ENCODE measurements around the gene CNOT10.
A peak's percentile ranks its signal among the peaks of the same experiment; 100 is the strongest.
"Not testable (repeated sequence)": the region's sequence is repeated elsewhere in the genome, so short reads cannot be mapped to it uniquely, and the experiment has no call there.

The CNOT10 gene

DNA sequence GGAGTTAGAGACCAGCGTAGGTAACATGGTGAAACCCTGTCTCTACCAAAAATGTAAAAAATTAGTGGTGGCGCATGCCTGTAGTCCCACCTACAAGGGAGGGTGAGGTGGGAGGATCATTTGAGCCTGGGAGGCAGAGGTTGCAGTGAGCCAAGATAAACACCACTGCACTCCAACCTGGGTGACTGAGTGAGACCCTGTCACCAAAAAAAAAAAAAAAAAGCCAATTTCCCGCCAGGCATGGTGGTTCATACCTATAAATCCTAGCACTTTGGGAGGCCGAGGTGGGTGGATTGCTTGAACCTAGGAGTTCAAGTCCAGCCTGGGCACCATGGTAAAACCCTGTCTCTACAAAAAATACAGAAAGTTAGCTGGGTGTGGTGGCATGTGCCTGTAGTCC, 6.9 kb downstream of the CNOT10 start:
- no peak for DNase-seq

DNA sequence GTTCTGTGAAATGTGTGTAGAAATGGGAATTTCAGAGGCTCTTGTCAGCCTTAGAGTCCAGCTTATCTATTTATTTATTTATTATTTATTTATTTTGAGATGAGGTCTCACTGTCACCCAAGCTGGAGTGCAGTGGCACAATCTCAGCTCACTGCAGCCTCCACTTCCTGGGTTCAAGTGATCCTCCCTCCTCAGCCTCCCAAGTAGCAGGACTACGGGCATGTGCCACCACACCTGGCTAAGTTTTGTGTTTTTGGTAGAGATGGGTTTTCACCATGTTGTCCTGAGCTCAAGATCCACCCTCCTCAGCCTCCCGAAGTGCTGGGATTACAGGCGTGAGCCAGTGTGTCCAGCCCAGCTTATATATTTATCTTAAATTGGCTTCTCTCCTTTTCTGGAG, 11.5 kb downstream of the CNOT10 start:
- no peak for DNase-seq

DNA sequence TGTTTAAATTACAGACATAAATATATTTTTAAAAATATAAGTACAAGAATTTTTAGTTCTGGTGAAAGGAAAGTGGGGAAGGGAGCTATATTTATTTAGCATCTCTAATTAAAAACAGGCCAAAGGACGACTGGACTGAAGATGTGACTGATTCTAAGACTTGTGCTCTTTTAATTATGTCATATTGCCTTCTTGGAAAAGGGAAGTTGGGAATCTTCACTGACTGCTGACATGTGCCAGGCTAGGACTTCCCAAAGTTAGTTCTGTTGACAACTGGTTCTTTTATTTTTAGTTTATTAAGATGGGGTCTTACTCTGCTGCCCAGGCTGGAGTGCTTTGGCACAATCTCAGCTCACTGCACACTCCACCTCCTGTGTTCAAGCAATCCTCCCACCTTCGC, 13.5 kb downstream of the CNOT10 start:
- DNase-seq = no peak

DNA sequence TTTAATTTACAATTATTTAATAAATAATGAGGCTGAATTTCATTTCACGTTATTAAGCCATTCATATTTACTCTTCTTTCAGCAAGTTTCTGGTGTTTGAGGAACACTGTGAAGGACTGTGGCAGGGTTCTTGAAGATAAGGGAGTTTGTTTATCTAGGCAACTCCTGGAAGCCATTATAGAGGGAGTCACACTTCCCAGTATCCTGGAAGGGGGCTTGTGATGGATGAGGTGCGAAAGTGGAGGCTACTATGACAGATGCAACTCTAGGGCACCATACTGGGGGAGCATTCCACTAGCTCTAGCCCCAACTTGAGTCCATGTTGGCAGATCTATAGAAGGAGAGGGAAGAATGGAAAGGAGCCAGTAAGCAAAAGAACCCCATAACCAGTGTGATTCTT, 14.4 kb downstream of the CNOT10 start:
- no peak for DNase-seq

DNA sequence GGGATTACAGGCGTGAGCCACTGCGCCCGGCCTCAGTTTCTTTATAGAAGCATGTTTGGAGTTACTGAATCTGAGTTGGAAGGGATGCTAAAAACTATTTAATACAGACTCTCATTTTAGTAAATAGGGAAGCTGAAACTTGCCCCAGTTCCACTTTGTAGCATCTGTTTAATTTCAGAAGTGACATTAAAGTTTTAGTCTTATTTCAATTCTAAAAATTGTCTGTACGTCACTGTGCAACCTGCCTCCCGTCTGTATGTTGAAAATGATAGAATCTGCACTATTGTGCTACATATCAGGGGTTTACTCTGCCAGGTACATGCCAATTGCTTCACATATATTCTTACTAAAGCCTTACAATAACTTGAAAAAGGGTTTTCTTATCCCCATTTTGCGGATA, 15.3 kb downstream of the CNOT10 start:
- DNase-seq = no peak

DNA sequence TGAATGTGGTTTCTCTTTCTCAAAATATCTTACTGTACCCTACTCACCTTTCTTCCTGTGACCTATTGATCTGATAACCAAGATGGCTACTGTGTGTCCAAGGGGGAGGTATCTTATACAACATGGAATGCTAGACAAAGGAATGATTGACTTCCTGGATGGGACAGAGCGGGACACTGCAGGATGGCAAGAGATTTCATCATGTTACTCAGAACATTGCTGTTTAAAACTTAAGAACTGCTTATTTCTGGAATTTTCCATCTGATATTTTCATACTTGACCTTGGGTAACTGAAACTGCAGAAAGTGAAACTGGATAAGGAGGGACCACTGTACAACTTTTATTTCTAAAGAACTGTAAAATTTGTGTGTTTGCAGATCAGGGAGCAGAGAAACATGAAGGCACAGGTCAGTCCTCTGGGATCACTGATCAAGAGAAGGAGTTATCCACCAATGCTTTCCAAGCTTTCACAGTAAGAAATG, 18.5 kb downstream of the CNOT10 start:
- no peak for DNase-seq

DNA sequence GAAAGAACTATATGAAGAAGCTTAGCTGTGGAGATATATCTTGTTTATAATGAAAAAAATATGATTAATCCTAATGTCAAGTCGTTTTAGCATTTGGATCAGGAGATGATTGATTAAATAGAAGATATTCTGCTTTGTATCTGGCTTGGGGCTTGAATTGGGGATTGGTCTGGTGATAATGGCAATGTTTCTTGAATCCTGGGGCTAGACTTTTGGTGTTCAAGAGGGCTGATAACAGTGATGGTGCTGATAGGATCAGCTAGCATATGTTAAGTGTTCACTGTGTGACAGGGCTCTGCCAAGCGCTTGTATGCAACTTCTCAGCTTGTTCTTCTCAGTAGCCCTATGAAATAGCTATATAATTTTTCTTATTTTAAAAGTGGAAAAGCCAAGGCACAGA, 20.2 kb downstream of the CNOT10 start:
- no peak for DNase-seq

DNA sequence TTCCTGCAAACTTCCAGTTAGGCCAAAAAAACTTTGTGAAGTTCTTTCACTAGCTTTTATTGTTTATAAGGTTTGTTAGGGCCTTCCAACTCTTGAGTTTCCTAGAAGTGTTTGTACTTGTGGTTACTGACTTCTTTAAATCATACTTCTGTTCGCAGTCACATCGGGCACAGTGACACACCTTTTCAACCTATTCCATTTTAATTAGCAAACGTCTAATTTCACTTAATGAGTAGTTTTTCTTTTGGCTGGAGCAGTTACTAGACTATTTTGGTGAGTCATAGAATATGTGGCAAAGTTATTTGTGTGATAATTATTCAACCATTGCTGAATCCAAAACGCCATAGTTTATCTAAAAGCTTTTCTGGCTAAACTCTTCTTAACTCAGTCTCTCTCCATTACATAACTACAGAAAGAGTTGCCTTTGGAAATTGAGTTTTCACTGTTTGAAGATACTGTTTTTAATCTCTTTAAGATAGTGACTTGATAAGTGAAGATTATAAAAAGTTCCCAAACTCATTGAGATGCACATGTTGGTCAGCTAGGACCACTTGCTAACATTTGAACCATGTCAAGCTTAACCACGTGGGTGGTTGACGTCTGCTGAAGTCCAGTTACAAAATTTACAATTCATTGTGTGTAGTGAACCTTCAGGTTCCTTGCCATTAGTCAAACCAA, 21.5 kb downstream of the CNOT10 start:
- DNase-seq = no peak

DNA sequence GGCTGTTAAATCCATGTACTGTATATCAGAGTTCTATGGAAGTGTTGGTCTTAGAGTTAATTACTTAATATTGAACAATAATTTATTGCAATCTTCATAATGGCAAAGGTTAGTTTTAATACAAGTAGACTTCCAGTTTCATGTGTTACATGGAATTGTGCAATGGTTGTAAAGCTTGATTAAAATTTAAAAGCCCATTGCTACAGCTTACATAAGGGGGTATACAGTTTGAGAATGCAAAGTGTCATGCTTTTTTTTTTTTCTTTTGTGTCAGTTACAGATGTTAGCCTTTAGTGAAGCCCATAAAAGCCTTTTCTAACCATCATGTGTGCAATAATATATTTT, 22.0 kb downstream of the CNOT10 start:
- no peak for DNase-seq

DNA sequence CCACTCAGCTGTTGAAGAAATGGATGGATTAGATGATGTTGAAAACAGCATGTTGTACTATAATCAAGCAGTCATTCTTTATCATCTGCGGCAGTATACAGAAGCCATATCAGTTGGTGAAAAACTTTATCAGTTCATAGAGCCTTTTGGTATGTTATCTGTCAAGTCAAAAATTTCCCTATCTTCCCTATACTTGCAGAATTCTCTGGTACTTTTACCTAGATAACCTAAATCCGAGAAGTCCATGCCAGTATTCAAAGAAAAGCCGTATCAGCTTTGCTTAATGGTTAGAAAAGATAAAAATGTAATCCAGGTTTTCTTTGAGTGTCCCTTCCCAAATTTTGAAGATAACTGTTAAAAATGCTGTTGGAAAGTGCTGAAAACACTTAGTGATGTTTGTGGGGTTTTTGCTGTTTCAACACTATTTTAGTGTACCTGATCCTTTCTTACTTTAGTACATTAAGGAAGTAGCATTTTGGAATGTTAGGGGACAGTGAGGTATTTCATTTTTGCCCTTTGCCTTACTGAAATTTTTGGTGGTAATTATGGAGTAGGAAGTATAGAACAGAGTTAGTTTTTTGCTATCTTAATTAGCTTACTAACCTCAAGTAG, 23.8 kb downstream of the CNOT10 start:
- DNase-seq = no peak

DNA sequence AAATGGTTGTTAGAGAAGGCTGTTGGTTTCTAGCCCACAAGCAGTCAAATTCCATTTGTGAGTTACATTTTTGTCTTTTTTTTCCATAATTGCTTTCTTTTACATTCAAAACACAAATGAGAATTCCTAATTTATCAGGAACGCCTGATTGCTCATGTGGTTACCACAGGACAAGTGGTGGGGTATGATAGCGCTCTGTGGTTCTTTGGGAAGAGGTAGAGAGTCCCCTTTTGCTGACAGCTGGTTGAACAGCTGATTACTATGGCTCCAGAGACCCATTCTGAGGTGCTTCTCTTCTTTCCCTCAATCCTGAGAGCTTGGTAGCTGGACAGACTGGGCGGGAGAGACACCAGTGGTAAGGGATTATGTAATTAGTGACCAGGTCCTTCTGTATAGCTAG, 24.4 kb downstream of the CNOT10 start:
- no peak for DNase-seq

DNA sequence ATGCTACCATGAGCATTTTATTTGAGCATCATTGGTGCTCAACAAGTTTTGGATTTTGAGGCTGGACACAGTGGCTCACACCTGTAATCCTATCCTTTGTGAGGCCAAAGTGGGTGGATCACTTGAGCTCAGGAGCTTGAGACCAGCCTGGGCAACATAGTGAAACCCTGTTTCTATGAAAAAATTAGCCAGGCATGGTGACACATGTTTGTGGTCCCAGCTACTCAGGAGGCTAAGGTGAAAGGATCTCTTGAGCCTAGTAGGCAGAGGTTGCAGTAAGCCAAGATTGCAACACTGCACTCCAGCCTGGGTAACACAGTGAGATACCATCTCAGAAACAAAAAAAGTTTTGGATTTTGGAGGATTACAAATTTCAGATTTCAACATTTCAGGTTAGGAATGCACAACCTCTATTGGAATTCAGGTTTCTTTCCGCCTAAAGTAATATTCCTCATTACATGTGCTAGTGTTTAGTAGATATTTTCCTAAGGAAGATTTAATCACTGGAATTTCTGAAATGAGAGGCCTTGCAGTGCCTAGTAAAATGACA, 27.6 kb downstream of the CNOT10 start:
- no peak for DNase-seq

DNA sequence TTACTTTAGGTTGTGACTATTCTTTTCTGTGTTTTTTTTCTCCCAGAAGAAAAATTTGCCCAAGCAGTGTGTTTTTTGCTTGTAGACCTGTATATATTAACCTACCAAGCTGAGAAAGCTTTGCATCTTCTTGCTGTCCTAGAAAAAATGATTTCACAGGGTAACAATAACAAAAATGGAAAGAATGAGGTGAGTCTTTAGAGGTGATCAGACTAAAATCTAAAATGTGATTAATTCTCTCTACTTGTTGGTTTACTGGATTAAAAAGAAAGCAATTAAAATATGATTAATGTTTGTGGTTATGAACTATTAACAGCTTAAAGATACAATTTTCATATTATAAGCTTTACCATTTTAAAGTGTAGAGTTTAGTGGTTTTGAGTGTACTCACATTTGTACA, 28.2 kb downstream of the CNOT10 start:
- no peak for DNase-seq

DNA sequence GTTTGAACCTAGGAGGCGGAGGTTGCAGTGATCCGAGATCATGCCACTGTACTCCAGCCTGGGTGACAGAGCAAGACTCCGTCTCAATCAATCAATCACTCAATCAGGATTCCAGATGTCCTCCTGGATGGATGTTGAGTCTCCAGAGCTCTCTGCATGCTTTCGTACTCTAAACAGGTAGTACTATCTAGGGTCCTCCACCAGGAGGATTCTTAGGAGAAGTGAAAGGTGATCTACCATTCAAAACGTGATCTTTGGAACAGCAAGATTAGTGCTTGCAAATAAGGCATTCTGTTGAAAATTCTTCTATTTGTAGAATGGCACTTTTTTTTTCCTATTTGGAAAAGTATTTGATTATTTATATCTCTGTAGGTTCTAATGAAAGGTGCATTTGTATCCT, 34.3 kb downstream of the CNOT10 start:
- no peak for DNase-seq

DNA sequence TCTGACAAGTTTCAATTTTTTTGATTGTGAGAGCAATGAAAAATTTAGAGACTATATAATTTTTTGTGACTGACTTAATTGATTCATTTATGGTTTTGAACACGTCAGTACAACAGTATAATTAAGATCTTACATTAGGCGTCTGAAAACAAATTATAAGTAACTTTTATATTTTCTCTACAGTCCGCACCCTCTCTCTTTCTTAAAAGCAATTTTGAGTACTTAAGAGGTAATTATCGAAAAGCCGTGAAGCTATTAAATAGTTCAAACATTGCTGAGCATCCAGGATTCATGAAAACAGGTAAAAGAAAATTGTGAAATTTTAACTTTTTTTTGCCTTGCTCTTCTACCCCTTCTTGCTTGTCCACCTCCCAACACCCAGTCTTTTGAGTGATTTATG, 34.9 kb downstream of the CNOT10 start:
- DNase-seq = no peak

DNA sequence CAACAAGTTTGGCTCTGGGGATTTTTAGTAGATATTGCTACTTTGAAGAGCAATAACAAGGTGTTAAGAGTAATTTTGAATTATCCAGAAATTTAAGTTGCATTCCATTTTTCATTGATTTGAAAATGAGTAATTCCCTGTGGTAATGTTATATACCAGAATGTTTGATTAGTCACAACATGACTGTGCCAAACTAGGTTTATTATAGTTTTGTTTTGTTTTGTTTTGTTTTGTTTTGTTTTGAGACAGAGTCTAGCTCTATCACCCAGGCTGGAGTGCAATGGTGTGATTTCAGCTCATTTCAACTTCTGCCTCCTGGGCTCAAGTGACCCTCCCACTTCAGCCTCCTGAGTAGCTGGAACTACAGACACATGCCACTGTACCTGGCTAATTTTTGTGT, 40.7 kb downstream of the CNOT10 start:
- DNase-seq = no peak

DNA sequence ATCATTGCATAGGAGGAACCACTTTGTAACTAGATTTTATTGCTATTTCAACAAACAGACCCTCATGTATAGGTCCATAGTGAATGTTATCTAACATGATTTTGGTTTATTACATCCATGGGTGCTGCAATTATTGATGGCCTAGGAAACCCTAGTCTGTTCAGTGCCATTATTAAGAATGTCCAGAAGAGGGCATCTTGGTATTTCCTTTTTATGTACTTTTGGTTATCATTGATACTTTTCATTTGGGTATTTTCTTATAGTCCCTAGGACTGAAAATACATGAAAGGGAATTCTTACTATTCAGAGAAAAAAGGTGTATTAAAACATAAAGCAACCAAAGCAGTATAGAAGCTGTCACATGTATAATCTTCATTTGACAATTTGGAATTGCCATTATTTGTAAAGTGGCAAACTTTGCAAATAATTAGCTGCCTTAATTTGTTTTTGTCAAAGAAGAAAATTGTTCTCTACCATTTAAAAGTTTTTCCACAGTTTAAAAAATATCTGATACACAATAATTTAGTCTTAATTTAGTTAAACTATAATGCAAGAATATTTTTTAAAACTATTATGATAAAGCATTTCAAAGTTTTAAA, 48.7 kb downstream of the CNOT10 start:
- DNase-seq = peak; percentile 0

DNA sequence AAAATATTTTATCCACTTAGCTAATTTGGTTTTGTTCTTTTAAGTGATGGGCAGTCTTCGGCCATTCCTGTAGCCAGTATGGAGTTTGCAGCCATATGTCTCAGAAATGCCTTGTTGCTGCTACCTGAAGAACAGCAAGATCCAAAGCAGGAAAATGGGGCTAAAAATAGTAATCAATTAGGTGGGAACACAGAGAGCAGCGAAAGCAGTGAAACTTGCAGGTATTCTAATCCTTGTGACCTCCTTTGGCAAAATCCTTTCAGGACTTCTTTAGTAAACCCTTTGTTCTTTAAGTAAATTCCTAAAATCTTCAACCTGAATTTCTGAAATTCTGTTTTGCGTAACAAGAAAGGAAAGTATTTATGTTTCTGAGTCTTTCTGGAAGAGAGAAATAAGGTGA, 49.8 kb downstream of the CNOT10 start:
- no peak for DNase-seq

DNA sequence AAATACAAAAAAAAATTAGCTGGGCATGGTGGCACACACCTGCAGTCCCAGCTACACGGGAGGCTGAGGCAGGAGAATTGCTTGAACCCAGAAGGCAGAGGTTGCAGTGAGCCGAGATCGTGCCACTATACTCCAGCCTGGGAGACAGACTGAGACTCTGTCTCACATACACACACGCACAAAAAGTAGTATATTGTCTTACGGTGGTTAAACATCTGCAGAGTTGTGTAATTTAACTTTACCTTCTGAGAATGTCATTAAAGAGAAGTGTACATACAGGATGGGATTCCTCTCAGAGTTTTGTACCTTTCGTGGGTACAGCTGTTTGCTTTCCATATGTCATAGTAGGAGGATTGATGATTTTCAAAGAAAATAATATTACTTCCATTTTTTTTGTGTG, 58.5 kb downstream of the CNOT10 start:
- not testable (repeated sequence) for DNase-seq

DNA sequence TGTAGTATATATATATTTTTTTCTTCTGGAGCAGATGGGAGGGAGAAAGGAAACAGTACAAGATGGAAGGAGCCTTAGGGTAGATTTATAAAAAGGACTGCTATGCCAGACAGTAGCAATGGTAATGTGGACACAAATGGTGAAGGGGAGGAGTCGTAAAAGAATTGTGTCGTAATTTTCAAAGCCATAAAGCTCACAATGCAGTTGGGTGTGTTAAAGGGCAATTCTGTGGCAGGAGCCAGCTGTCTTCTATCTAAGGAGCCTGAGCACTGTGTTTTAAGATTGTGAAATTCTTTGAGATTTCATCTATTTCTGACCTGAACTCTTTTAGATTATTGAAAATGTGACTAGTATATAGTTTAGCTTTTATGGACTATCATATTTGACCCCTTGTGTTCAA, 58.9 kb downstream of the CNOT10 start:
- no peak for DNase-seq

DNA sequence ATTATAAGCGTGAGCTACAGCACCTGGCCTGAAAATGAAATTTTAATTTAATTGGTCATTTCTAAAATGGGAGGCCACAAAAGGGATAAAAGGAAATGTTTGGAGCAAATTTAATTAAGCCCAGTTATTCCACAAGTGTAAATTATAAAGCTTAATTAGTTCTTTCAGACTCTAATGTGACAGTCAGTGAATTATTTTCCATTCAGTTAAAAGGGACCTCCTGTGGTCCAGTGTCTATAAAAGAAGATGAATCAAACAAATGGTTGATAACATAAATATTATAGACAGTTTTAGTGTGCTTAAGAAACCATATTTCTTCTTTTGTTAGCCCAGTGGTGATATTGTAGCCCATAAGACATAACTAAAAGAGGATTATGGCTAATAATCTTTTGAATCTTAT, 66.4 kb downstream of the CNOT10 start:
- DNase-seq = no peak

DNA sequence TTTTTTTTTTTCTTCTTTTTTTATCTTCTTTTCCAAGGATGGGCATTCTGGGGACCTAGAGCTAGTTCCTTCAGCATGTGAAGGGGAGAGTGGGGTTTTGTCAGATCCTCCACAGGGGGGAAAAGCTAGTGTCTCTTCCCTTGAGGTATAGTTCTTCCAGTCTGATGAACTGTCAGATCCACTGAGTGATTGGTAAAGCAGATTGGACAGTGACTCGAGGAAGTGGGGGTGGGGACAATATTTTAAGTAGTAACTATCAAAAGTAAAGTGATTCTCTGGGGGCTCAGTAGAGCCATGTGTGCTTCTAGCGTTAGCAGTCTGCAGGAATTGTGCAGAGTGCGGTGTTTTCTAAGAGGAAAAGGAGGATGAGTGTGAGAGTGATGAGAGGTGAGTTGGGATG, 70.8 kb downstream of the CNOT10 start:
- DNase-seq = no peak

DNA sequence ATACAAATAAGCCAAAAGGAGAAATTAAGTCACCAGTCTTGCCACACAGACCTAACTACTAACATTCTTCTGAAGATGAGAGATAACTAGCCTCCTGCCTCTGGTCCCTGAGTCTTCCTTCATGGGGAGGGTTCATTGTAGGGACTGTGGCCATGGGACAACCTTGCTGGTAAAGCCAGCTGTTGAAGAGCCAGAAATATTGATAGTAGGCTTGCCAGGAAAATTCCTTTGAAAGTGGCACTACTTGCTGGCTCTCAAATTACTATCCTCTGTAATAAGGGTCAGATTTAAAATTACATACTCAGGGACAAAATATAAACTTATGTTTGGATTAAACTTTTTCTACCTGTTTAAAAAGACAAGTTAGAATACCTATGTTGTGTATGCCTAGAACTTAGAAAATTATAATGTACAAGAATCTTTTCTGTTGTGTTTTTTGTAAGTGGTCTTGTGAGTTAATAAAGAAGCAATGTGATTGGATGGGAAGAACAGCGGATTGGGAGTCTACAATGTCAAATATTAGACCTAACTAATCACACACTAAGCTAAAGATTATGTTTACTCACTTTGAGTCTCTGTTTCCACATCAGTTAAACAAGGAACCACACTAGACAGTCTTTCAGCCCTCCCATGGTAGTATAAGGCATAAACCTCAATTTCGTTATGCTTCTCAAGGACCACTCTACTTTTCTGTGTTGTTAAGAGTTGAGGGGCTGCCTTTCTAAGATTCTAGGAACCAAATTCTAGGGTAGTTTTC, 72.8 kb downstream of the CNOT10 start:
- DNase-seq = no peak

DNA sequence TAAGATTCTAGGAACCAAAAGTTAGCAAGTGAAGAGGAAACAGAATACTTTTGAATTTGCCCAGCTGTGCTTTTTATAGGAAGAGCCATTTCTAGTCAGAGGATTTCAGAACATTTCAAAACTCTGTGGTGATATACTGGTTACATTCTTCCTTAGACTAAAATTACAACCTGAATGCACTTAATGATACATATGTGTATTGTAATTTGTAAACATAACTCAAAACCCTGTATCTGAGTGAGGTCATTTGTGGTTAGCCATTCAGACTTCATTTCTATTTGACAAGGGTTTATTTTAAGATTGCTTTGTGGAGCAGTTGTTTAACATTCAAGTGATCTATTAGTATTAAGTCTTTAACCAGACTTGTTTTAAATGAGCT, 73.4 kb downstream of the CNOT10 start:
- DNase-seq = no peak
